HG03135 (cell line): ENCODE measurements around the gene SLX9.
A peak's percentile ranks its signal among the peaks of the same experiment; 100 is the strongest.

ENCODE experiments used
- ATAC-seq: cut with Tn5 transposase; IDR thresholded peaks from one replicate; pipeline ENCODE4 v1.9.1; 2021; ENCODE audit warnings: mild to moderate bottlenecking, moderate library complexity; ENCODE audit not compliant: unreplicated experiment

SLX9 gene

GRCh38 chr21:44913425-44914175, 26.2 kb upstream of the SLX9 start:
- no peak for ATAC-seq

- ATAC-seq = no peak
These were observed 25.5 kb upstream of the SLX9 start for GRCh38 chr21:44914176-44914874.

- no peak for ATAC-seq
These were observed 22.9 kb upstream of the SLX9 start for GRCh38 chr21:44916965-44917364.

GRCh38 chr21:44917446-44918106, 22.3 kb upstream of the SLX9 start:
- ATAC-seq = no peak

- ATAC-seq = no peak
These were observed 21.7 kb upstream of the SLX9 start for GRCh38 chr21:44918107-44918470.

GRCh38 chr21:44918581-44919033, 21.2 kb upstream of the SLX9 start:
- no peak for ATAC-seq

GRCh38 chr21:44919111-44919912, 20.5 kb upstream of the SLX9 start:
- no peak for ATAC-seq

- ATAC-seq = peak; percentile 23
These were observed 19.7 kb upstream of the SLX9 start for GRCh38 chr21:44919913-44920693.

- peak; percentile 56 for ATAC-seq
These were observed 18.9 kb upstream of the SLX9 start, which contains the start of gene ITGB2 for GRCh38 chr21:44920694-44921604. Gene ITGB2, minus strand, starts transcription at chr21:44920899. Its CDS starts 10,117 bp downstream, at chr21:44910782.

- no peak for ATAC-seq
These were observed 17.9 kb upstream of the SLX9 start for GRCh38 chr21:44921928-44922327.

GRCh38 chr21:44923480-44924084, 16.2 kb upstream of the SLX9 start:
- ATAC-seq = no peak

GRCh38 chr21:44924606-44925377, 15.0 kb upstream of the SLX9 start:
- ATAC-seq = no peak

- no peak for ATAC-seq
These were observed 14.5 kb upstream of the SLX9 start for GRCh38 chr21:44925378-44925755.

- no peak for ATAC-seq
These were observed 13.3 kb upstream of the SLX9 start for GRCh38 chr21:44926331-44927101.

GRCh38 chr21:44927259-44927586, 12.6 kb upstream of the SLX9 start:
- ATAC-seq = no peak

- ATAC-seq = no peak
These were observed 12.0 kb upstream of the SLX9 start for GRCh38 chr21:44927587-44928461.
